GM12872 (cell line): ENCODE results near the gene CORO2B.

Source experiments
- TF ChIP-seq, protein P1 (sequence below): IDR thresholded peaks from 3 replicates; pipeline ENCODE4 v1.5.1; 2011; ENCODE audit warnings: low read depth, mild to moderate bottlenecking, low read length, moderate library complexity; ENCODE audit not compliant: insufficient read depth

CORO2B gene

GRCh38 chr15:68773036-68773435, 194.2 kb downstream of the CORO2B start:
- TF ChIP-seq, protein P1, sequence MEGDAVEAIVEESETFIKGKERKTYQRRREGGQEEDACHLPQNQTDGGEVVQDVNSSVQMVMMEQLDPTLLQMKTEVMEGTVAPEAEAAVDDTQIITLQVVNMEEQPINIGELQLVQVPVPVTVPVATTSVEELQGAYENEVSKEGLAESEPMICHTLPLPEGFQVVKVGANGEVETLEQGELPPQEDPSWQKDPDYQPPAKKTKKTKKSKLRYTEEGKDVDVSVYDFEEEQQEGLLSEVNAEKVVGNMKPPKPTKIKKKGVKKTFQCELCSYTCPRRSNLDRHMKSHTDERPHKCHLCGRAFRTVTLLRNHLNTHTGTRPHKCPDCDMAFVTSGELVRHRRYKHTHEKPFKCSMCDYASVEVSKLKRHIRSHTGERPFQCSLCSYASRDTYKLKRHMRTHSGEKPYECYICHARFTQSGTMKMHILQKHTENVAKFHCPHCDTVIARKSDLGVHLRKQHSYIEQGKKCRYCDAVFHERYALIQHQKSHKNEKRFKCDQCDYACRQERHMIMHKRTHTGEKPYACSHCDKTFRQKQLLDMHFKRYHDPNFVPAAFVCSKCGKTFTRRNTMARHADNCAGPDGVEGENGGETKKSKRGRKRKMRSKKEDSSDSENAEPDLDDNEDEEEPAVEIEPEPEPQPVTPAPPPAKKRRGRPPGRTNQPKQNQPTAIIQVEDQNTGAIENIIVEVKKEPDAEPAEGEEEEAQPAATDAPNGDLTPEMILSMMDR: no peak

DNA sequence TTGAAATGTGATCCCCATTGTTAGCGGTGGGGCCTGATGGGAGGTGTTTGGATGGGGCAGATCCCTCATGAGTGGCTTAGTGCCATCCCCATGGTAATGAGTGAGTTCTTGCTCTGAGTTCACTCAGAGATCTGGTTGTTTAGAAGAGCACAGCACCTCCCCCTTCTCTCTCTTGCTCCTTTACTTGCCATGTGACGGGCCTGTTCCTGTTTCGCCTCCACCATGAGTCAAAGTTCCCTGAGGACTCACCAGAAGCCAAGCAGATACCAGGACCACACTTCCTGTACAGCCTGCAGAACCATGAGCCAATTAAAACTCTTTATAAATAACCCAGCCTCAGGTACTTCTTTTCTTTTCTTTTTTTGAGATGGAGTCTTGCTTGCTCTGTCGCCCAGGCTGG, 195.3 kb downstream of the CORO2B start:
- TF ChIP-seq, protein P1: no peak

- TF ChIP-seq, protein P1: no peak
These were observed 195.9 kb downstream of the CORO2B start for GRCh38 chr15:68774521-68775235.

- TF ChIP-seq, protein P1: no peak
These were observed 196.4 kb downstream of the CORO2B start for GRCh38 chr15:68775236-68775577.

GRCh38 chr15:68775671-68776476, 197.1 kb downstream of the CORO2B start:
- TF ChIP-seq, protein P1: no peak

DNA sequence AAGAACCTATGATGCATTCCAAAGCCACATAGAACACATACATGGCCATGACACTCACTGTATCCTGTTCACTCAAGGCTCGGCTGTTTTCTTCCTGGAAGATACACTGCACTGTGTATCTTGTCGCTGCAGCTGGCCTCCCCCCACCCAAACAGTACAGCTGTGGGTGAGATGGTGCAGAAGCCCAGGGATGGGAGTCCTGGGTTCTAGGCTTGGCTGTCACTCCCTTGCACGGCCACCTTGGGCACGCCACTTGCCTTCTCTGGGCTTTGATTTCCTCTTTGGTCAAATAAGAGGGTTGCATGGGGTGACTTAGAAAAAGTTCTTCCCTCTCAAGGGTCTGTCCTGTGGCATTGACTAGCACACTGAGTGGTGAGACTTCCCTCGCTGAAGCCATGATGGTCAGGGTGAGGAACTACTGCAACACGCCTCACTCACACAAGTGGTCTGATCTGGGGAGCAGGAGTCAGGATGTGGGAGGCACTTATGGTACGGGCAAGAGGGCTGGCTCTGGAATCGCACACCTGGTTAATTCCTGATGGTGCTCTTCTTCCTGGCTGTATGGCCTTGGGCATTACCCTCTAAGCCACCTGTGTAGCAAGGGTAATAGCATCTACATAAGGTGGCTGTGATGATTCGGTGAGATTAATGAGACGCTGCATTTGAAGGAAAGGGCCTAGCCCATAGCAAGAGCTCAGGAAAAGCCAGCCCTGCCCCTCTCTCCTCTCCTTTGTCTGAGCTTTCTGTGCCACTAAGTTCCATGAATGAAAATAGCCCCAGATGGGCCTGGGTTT, 197.9 kb downstream of the CORO2B start:
- TF ChIP-seq, protein P1: no peak
